Erythroblast (primary cell): ENCODE results near the gene CDC45.
A peak's percentile ranks its signal among the peaks of the same experiment; 100 is the strongest.
"Not testable (repeated sequence)": the region's sequence is repeated elsewhere in the genome, so short reads cannot be mapped to it uniquely, and the experiment has no call there.

ENCODE experiments used
- DNase-seq, 2 experiments: peaks; one replicate each; lab custom pipeline; 2025; lab: John Stamatoyannopoulos, UW
- GATA1 ChIP-seq: IDR thresholded peaks from 2 replicates; pipeline ENCODE4 v1.6.1; 2011; ENCODE audit warnings: low read depth, mild to moderate bottlenecking, control low read depth, low read length, moderate library complexity
- POLR2A ChIP-seq: IDR thresholded peaks from 2 replicates; pipeline ENCODE4 v1.6.1; 2011; ENCODE audit warnings: mild to moderate bottlenecking, low read length

CDC45 gene, protein sequence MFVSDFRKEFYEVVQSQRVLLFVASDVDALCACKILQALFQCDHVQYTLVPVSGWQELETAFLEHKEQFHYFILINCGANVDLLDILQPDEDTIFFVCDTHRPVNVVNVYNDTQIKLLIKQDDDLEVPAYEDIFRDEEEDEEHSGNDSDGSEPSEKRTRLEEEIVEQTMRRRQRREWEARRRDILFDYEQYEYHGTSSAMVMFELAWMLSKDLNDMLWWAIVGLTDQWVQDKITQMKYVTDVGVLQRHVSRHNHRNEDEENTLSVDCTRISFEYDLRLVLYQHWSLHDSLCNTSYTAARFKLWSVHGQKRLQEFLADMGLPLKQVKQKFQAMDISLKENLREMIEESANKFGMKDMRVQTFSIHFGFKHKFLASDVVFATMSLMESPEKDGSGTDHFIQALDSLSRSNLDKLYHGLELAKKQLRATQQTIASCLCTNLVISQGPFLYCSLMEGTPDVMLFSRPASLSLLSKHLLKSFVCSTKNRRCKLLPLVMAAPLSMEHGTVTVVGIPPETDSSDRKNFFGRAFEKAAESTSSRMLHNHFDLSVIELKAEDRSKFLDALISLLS

GRCh38 chr22:19479355-19480172 is at the start of gene CDC45:
Gene CDC45, plus strand, starts transcription at chr22:19479920. Its CDS starts 49 bp downstream, at chr22:19479969.
- TF ChIP-seq POLR2A = peak; percentile 67
- TF ChIP-seq GATA1 = no peak
- DNase-seq = peak; percentile 98

- TF ChIP-seq GATA1 (no peak), POLR2A (peak; percentile 84)
- peak; percentile 91 to 93 for DNase-seq
Observed at GRCh38 chr22:19429950-19430889, 49.5 kb upstream of the CDC45 start.

- TF ChIP-seq POLR2A = no peak
- TF ChIP-seq GATA1 = no peak
- peak; percentile 82 to 83 for DNase-seq
Observed at GRCh38 chr22:19430890-19431541, 48.7 kb upstream of the CDC45 start.

- DNase-seq = peak; percentile 86 to 92
- no peak for TF ChIP-seq POLR2A
- TF ChIP-seq GATA1 = no peak
Observed at GRCh38 chr22:19431649-19432132, 48.0 kb upstream of the CDC45 start, which contains the start of gene HIRA. Gene HIRA, minus strand, starts transcription at chr22:19431733. Its CDS starts 257 bp downstream, at chr22:19431476.

DNA sequence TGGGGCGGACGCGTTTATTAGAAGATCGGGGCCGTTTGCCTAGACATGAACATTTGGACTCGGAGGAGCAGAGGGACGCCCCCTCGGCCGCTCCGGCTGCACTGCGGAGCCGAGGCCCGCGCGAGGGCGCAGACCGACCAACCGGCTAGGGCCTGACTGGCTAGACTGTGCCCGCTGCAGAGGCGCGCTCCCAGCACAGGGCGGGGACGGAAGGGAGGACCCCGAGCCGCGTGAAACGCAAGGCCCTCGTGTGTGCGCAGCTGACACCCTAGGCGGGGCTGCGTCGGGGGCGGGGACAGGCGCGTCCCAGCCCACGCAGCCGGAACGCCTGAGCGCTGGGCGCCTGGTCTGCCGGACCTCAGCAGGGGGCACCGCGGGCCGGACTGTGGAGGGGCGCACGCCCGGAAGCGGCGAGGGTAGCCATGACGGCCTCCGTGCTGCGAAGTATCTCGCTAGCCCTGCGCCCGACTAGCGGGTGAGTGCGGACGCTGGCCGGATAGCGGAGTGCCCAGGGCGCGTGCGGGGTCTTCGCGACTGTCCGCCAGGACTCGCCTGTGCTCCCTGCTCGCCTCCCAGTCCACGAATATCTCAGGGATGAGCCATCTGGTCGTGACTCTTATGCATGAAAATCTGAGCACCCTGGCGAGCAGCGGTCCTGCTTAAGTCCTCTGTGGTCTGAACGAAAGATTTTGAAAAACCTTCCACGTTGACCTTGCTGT is 47.4 kb upstream of the CDC45 start, which contains the start of gene MRPL40:
TSS of gene MRPL40 (plus strand) at position 413 of the 719 bp plus-strand sequence. CDS start at position 423, 10 bp downstream.
- peak; percentile 97 for DNase-seq
- TF ChIP-seq POLR2A (peak; percentile 99), GATA1 (no peak)

- TF ChIP-seq POLR2A (no peak), GATA1 (no peak)
- no peak for DNase-seq
Observed at GRCh38 chr22:19434401-19434800, 45.3 kb upstream of the CDC45 start.

DNA sequence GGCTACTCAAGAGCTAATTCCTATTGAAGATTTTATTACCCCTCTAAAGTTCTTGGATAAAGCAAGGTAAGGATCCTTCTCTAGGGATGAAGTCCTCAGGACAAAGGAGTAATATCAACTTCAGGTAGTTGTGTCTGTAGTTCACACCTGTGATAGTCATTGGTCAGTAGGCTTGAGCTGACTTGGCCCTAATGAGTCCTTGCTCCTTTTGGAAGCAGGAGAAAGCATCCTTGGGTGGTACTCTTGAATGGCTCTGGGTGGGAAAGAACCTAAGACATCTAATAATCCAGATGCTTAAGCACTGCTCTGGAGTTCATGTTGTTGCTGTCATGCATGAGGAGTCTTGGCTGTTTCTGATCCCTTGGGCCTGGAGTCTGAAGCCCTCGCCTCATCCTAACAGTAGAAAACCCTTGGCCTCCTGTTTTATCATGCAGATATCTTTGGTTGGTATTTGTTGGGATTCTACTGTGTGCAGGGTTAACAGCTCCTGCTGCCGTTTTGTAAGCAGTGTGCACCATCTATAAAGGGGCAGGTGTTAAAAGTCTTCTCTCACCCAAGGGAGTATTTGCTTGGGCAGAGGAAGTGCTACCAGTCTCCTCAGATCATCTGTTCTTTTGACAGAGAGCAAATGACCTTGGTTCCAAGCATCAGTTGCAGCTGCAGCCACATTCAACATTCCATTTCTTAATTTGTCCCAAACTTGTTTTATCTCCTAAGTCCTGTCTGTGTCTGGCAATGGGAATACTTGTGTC is 44.7 kb upstream of the CDC45 start:
- TF ChIP-seq GATA1 = no peak
- TF ChIP-seq POLR2A = no peak
- no peak for DNase-seq

DNA sequence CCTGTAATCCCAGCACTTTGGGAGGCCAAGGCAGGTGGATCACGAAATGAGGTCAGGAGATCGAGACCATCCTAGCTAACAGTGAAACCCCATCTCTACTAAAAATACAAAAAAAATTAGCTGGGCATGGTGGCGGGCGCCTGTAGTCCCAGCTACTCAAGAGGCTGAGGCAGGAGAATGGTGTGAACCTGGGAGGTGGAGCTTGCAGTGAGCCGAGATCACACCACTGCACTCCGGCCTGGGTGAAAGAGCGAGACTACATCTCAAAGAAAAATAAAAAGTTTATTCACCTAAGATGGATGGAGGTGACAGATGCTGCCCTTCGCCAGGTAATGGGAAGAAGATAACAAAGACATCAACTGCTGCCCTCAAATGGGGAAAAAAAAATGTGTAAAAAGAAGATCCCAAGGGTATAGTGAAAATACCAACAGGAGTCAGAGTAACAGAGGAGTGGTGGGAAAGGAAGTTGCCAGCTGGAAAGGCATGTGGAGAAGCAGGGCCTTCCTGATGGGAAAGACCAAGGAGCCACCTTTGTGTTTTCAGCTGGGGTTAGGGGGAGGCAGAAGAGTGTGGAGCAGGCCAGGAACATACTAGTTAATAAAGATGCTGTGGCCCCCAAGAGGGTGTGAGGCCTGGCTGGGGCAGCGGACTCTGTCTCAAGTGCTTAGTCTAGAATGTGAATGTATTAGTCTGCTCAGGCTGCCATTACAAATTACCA is 43.1 kb upstream of the CDC45 start:
- not testable (repeated sequence) for DNase-seq

DNA sequence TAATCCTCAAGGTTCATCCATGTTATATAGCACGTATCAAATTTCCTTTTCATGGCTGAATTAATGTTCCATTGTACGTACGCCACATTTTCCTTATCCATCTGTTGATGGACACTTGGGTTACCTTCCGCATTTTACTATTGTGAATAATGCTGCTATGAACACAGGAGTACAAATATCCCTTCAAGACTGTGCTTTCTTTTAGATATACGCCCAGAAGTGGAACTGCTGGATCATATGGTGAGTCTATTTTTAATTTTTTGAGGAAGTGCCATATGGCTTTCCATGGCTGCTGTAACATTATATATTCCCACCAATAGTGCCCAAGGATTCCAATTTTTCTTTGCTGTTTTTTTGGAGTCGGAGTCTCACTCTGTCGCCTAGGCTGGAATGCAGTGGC is 41.4 kb upstream of the CDC45 start:
- TF ChIP-seq POLR2A (no peak), GATA1 (no peak)
- no peak for DNase-seq

GRCh38 chr22:19440411-19441195 is 39.1 kb upstream of the CDC45 start:
- no peak for DNase-seq
- TF ChIP-seq GATA1 = no peak
- TF ChIP-seq POLR2A = no peak
